ENCODE measurements around the gene HSF5. TPM values are rescaled to one million over a fixed set of nuclear protein-coding genes. Genes with fewer than 3 reads are reported as not detected.
A peak's percentile ranks its signal among the peaks of the same experiment; 100 is the strongest.

The HSF5 gene
- polyA plus RNA-seq, 3 donors = 0.07 TPM; not detected in 2

- Histone ChIP-seq H2AFZ (ENCODE audit: insufficient read depth, low read depth, low read length, poor library complexity, severe bottlenecking) (peak overlapping the region; percentile 71), H3K9ac (ENCODE audit: insufficient read depth, low read length, poor library complexity, severe bottlenecking) (peak overlapping the region; percentile 62), H3K27ac (ENCODE audit: low read depth in 1 of 2, low read length in 2 of 2) (no peak overlapping the region), H3K4me3 (replicated peaks in 1 of 3; ENCODE audit: low read depth in 2 of 3, low read length in 3 of 3) (peak overlapping the region in 2 of 3 experiments; percentile 11 to 78), H3K9me3 (replicated peaks in 1 of 2; ENCODE audit: control insufficient read depth in 1 of 2, insufficient read depth in 1 of 2, low read length in 2 of 2) (no peaks in the 10 kb centered on the region), H4K20me1 (ENCODE audit: insufficient read depth, low read length) (peaks cover 17% of the 10 kb centered on the region), H3K4me2 (replicated peaks; ENCODE audit: extremely low read depth, low read length, poor library complexity, severe bottlenecking) (peak overlapping the region; percentile 93), H3K4me1 (ENCODE audit: control insufficient read depth in 1 of 2, insufficient read depth in 2 of 2, low read length in 2 of 2) (peaks cover 34 to 48% of the 10 kb centered on the region in 2 donors), H3K79me2 (ENCODE audit: insufficient read depth, low read length) (peaks cover 31% of the 10 kb centered on the region), H3K36me3 (replicated peaks in 1 of 2; ENCODE audit: control insufficient read depth in 1 of 2, insufficient read depth in 2 of 2, low read length in 2 of 2) (peaks cover 30 to 38% of the 10 kb centered on the region in 2 donors), H3K27me3 (ENCODE audit: control insufficient read depth in 2 of 2, insufficient read depth in 2 of 2, low read length in 2 of 2) (no peaks in the 10 kb centered on the region)
- Mint-ChIP-seq H3K4me3 (peak overlapping the region; percentile 73 to 84), H3K27me3 (ENCODE audit: low read depth in 3 of 3) (peaks cover 0 to 4% (median 2%) of the 10 kb centered on the region in 3 donors), H3K4me1 (peaks cover 44% of the 10 kb centered on the region), H3K36me3 (peaks cover 39 to 41% of the 10 kb centered on the region in 2 donors), H3K27ac (peak overlapping the region in 4 of 7 donors; percentile 4 to 81 (median 38)), H3K9me3 (no peaks in the 10 kb centered on the region)
- TF ChIP-seq, protein P1, sequence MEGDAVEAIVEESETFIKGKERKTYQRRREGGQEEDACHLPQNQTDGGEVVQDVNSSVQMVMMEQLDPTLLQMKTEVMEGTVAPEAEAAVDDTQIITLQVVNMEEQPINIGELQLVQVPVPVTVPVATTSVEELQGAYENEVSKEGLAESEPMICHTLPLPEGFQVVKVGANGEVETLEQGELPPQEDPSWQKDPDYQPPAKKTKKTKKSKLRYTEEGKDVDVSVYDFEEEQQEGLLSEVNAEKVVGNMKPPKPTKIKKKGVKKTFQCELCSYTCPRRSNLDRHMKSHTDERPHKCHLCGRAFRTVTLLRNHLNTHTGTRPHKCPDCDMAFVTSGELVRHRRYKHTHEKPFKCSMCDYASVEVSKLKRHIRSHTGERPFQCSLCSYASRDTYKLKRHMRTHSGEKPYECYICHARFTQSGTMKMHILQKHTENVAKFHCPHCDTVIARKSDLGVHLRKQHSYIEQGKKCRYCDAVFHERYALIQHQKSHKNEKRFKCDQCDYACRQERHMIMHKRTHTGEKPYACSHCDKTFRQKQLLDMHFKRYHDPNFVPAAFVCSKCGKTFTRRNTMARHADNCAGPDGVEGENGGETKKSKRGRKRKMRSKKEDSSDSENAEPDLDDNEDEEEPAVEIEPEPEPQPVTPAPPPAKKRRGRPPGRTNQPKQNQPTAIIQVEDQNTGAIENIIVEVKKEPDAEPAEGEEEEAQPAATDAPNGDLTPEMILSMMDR (IDR thresholded peaks at IDR 0.05) = no peak
- 12% methylated on average over 9 of the region's 11 CpGs for WGBS (ENCODE audit: insufficient coverage)
- intact Hi-C loops (cut with micrococcal nuclease) = loop anchor here (5.0 to 10.0 kb wide), 4 partner anchors 63 to 507 kb away; partner anchors contain the start of gene SRSF1 (in 1 of the 2)
- DNase-seq = no peak
These were observed 26.6 kb upstream of the HSF5 start for GRCh38 chr17:58514770-58515157.

DNA sequence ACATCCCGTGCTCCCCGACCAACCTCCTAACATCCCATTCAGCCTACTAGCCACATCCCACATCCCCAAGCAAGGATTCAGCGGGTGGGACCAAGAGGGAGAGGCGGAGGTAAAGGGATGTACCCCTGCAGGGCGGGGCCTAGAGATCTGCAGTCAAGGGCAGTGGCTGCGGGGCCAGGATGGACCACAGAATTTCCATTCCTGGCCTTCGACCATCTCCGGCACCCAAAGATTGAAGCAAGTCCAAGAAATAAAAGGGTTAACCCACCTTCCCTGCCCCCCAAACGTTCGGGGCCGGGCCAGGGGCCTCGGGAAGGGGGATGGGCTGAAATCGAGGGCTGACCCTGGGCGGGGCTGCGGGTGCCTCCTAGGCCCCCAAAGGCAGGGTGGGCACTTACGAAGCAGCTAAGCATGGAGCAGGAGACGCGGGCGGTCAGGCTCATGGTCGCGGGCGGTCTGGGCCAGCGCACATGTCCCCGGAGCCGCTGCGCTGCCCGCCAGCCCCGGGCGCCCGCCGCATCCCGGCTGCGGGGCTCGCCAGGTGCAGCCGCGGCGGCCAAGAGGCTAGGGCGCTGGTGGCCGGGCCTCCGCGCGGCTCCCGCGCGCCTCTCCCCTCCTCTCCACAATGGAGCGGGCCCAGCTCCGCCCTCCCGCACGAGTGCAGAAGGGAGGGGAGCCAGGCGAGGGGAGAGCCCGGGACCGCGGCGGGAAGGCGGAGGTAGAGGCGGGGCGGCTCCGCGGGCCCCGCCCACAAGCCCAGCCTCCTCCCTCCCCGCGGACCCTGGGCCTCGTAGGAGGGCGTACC is 26.0 kb upstream of the HSF5 start, which contains the start of gene MTMR4:
MTMR4 (minus strand) TSS at position 674 of the 805 bp plus-strand sequence; CDS start at position 443, 231 bp downstream.
- Histone ChIP-seq H3K79me2 (ENCODE audit: insufficient read depth, low read length) (peaks cover 31% of the 10 kb centered on the region), H3K4me1 (ENCODE audit: control insufficient read depth in 1 of 2, insufficient read depth in 2 of 2, low read length in 2 of 2) (peaks cover 33 to 47% of the 10 kb centered on the region in 2 donors), H3K36me3 (replicated peaks in 1 of 2; ENCODE audit: control insufficient read depth in 1 of 2, insufficient read depth in 2 of 2, low read length in 2 of 2) (peaks cover 35 to 44% of the 10 kb centered on the region in 2 donors), H3K27ac (ENCODE audit: low read depth in 1 of 2, low read length in 2 of 2) (peak within 1 kb of the TSS in 1 of 2 donors; percentile 17), H3K4me3 (replicated peaks in 1 of 3; ENCODE audit: low read depth in 2 of 3, low read length in 3 of 3) (peak within 1 kb of the TSS; percentile 26 to 78 (median 47)), H3K4me2 (replicated peaks; ENCODE audit: extremely low read depth, low read length, poor library complexity, severe bottlenecking) (peak within 1 kb of the TSS; percentile 93), H4K20me1 (ENCODE audit: insufficient read depth, low read length) (peaks cover 17% of the 10 kb centered on the region), H2AFZ (ENCODE audit: insufficient read depth, low read depth, low read length, poor library complexity, severe bottlenecking) (peak within 1 kb of the TSS; percentile 71), H3K27me3 (ENCODE audit: control insufficient read depth in 2 of 2, insufficient read depth in 2 of 2, low read length in 2 of 2) (no peaks in the 10 kb centered on the region), H3K9ac (ENCODE audit: insufficient read depth, low read length, poor library complexity, severe bottlenecking) (peak within 1 kb of the TSS; percentile 62), H3K9me3 (replicated peaks in 1 of 2; ENCODE audit: control insufficient read depth in 1 of 2, insufficient read depth in 1 of 2, low read length in 2 of 2) (no peaks in the 10 kb centered on the region)
- WGBS (ENCODE audit: insufficient coverage) = under 1% methylated on average over 51 of the region's 64 CpGs
- DNase-seq = peak; percentile 58 to 63 (median 59)
- Mint-ChIP-seq H3K9me3 (no peaks in the 10 kb centered on the region), H3K4me1 (peaks cover 42% of the 10 kb centered on the region), H3K27me3 (ENCODE audit: low read depth in 3 of 3) (peaks cover 0 to 4% (median 2%) of the 10 kb centered on the region in 3 donors), H3K36me3 (peaks cover 44 to 47% of the 10 kb centered on the region in 2 donors), H3K27ac (peak within 1 kb of the TSS in 6 of 7 donors; percentile 41 to 81 (median 56)), H3K4me3 (peak within 1 kb of the TSS; percentile 85 to 92)
- TF ChIP-seq, protein P1 (IDR thresholded peaks at IDR 0.05) = no peak
- intact Hi-C loops (cut with micrococcal nuclease) = loop anchor here in 1 of 2 donors (10.0 kb wide), 1 partner anchor 179 kb away; no protein-coding TSS in a partner anchor

Measured in CD14-positive monocyte (primary cell).